ENCODE data around the gene RPL28.

DNA sequence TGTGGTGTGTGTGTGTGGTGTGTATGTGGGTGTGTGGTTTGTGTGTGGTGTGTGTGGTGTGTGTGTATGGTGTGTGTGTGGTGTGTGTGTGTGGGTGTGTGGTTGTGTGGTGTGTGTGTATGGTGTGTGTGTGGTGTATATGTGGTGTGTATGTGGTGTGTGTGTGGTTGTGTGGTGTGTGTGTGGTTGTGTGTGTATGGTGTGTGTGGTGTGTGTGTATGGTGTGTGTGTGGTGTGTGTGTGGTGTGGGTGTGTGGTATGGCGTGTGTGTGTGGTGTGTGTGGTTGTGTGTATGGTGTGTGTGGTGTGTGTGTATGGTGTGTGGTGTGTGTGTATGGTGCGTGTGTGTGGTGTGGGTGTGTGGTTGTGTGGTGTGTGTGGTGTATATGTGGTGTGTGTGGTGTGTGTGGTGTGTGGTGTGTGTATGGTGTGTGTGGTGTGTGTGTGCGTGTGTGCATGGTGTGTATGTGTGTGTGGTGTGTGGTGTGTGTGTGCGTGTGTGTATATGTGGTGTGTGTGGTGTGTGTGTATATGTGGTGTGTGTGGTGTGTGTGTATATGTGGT, 48.7 kb downstream of the RPL28 start:
- TF ChIP-seq CTCF (IDR thresholded peaks at IDR 0.05; ENCODE audit: insufficient read depth, low read length) = no peak
- TF ChIP-seq, protein P1, sequence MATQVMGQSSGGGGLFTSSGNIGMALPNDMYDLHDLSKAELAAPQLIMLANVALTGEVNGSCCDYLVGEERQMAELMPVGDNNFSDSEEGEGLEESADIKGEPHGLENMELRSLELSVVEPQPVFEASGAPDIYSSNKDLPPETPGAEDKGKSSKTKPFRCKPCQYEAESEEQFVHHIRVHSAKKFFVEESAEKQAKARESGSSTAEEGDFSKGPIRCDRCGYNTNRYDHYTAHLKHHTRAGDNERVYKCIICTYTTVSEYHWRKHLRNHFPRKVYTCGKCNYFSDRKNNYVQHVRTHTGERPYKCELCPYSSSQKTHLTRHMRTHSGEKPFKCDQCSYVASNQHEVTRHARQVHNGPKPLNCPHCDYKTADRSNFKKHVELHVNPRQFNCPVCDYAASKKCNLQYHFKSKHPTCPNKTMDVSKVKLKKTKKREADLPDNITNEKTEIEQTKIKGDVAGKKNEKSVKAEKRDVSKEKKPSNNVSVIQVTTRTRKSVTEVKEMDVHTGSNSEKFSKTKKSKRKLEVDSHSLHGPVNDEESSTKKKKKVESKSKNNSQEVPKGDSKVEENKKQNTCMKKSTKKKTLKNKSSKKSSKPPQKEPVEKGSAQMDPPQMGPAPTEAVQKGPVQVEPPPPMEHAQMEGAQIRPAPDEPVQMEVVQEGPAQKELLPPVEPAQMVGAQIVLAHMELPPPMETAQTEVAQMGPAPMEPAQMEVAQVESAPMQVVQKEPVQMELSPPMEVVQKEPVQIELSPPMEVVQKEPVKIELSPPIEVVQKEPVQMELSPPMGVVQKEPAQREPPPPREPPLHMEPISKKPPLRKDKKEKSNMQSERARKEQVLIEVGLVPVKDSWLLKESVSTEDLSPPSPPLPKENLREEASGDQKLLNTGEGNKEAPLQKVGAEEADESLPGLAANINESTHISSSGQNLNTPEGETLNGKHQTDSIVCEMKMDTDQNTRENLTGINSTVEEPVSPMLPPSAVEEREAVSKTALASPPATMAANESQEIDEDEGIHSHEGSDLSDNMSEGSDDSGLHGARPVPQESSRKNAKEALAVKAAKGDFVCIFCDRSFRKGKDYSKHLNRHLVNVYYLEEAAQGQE (IDR thresholded peaks at IDR 0.05; ENCODE audit: insufficient replicate concordance, low read depth) = no peak
- TF ChIP-seq POLR2AphosphoS5 (IDR thresholded peaks at IDR 0.05; ENCODE audit: low read depth) = no peak
